ENCODE data around the gene ARHGAP45. TPM values are rescaled to one million over a fixed set of nuclear protein-coding genes. Genes with fewer than 3 reads are reported as not detected.

Gene ARHGAP45
- total RNA-seq, 2 donors from 2014 or later = 37.9 to 42.6 TPM

- DNase-seq (ENCODE audit: low spot score) (no peak), ATAC-seq (ENCODE audit: insufficient number of reproducible peaks, low FRiP score, low read depth) (no peak)
- no peak overlapping the region for H3K27ac ChIP-seq
- no peak overlapping the region for H3K4me3 ChIP-seq
- H3K4me1 ChIP-seq (ENCODE audit: control insufficient read depth in 1 of 2, low read depth in 2 of 2) = peaks cover 25 to 39% of the 10 kb centered on the region in 2 donors
- H3K36me3 ChIP-seq = peaks cover 43% of the 10 kb centered on the region
- H3K9me3 ChIP-seq = no peaks in the 10 kb centered on the region
- no peak for TF ChIP-seq CTCF (IDR thresholded peaks at IDR 0.05)
- H3K27me3 ChIP-seq (replicated peaks; ENCODE audit: insufficient read depth) = no peaks in the 10 kb centered on the region
Measured at GRCh38 chr19:1106841-1107660, 40.1 kb downstream of the ARHGAP45 start.

- Histone ChIP-seq H3K4me3 (no peak overlapping the region), H3K4me1 (ENCODE audit: control insufficient read depth in 1 of 2, low read depth in 2 of 2) (peaks cover 18 to 36% of the 10 kb centered on the region in 2 donors), H3K9me3 (no peaks in the 10 kb centered on the region), H3K36me3 (peaks cover 50% of the 10 kb centered on the region), H3K27ac (no peak overlapping the region), H3K27me3 (replicated peaks; ENCODE audit: insufficient read depth) (no peaks in the 10 kb centered on the region)
- ATAC-seq (ENCODE audit: insufficient number of reproducible peaks, low FRiP score, low read depth) (no peak), DNase-seq (ENCODE audit: low spot score) (no peak)
- TF ChIP-seq CTCF (IDR thresholded peaks at IDR 0.05) = no peak
Measured at GRCh38 chr19:1107661-1108261, 40.8 kb downstream of the ARHGAP45 start.

- no peaks in the 10 kb centered on the region for H3K9me3 ChIP-seq
- no peak overlapping the region for H3K27ac ChIP-seq
- no peak overlapping the region for H3K4me3 ChIP-seq
- H3K27me3 ChIP-seq (replicated peaks; ENCODE audit: insufficient read depth) = no peaks in the 10 kb centered on the region
- ATAC-seq (ENCODE audit: insufficient number of reproducible peaks, low FRiP score, low read depth) (no peak), DNase-seq (ENCODE audit: low spot score) (no peak)
- peaks cover 51% of the 10 kb centered on the region for H3K36me3 ChIP-seq
- peaks cover 11 to 36% of the 10 kb centered on the region in 2 donors for H3K4me1 ChIP-seq (ENCODE audit: control insufficient read depth in 1 of 2, low read depth in 2 of 2)
- no peak for TF ChIP-seq CTCF (IDR thresholded peaks at IDR 0.05)
Measured at GRCh38 chr19:1108291-1109031, 41.5 kb downstream of the ARHGAP45 start.

- peaks cover 11 to 42% of the 10 kb centered on the region in 2 donors for H3K4me1 ChIP-seq (ENCODE audit: control insufficient read depth in 1 of 2, low read depth in 2 of 2)
- no peak for TF ChIP-seq CTCF (IDR thresholded peaks at IDR 0.05)
- no peak overlapping the region for H3K4me3 ChIP-seq
- no peak overlapping the region for H3K27ac ChIP-seq
- no peaks in the 10 kb centered on the region for H3K27me3 ChIP-seq (replicated peaks; ENCODE audit: insufficient read depth)
- no peaks in the 10 kb centered on the region for H3K9me3 ChIP-seq
- DNase-seq (ENCODE audit: low spot score) (no peak), ATAC-seq (ENCODE audit: insufficient number of reproducible peaks, low FRiP score, low read depth) (no peak)
- peaks cover 51% of the 10 kb centered on the region for H3K36me3 ChIP-seq
Measured at GRCh38 chr19:1109032-1109551, 42.1 kb downstream of the ARHGAP45 start.

All from thoracic aorta (tissue), 2 donors.